NCI-H345 treated with DMSO at 0.1 percent for 48 hours (cell line): ENCODE data around the gene B4GALT2.

ENCODE experiments used
- DNase-seq: peaks from one replicate; lab custom pipeline; 2025; ENCODE audit not compliant: unreplicated experiment; lab: John Stamatoyannopoulos, UW

Gene B4GALT2

DNA sequence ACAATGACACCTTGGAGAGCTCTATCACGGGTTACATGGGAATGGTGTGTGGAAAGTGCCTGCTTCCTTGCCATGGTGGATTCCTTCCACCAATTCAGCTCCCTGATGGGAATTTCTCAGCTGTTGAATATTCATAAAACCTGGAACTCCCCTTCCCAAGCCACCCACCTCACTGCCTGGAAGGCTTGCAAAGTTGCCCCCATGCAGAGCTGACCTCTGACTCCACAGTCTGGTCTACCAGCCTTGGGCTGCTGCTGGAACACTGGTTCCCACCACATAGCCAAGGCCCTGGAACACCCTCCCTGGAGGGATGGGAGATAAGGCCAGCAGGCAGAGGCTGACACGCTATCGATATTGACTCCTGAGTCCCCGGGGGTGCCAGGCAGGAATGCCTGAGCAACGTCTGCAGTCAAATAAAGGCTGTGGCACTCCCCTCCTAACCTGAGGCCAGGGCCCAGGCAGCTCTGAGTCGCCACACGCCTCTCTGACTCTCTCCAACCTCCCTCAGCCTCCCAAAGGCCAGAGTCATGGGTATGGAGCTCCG is 21.2 kb downstream of the B4GALT2 start:
- no peak for DNase-seq

DNA sequence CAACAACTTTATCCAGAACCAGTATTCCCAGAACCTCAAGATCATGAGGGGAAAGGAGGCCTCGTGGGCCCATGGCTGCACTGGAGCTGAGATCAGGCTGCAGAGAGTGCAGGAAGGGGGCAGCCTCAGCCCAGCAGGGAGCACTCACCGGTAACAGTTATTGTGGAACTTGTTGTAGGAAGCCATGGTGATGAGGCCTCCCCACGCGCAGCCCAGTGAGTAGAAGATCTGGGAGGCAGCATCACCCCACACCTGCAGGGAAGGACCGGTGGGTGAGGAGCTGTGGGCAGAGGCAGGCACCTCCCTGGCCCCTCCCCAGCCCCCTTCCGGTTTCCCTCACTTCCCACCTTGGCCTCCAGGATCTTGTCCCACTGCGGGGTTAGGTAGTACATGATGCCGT is 23.2 kb downstream of the B4GALT2 start:
- no peak for DNase-seq

DNA sequence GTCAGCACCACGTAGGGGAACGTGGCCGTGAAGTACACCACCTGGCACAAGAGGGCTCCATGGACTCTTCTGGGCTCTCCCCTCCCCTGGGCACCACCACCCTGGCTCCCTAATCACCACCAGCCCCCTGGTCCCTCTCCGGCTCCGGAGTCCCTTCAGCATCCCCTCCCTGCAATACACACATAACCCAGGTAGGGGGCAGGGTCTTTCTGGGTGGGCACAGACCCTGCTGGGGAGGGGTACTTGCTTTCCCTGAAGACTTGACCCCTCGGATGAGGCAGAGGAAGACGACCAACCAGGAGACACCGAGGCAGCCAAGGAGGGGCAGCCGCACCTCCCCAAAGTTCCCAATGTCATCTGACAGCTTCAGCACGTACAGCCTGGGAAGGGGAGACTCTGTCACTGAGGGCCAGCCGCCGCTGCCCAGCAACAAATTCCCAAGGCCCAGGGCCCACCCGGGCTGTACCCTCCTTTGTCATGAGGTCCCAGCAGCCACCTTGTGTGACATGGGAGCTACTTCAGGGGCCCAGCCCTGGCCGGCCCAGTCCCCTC is 23.7 kb downstream of the B4GALT2 start:
- DNase-seq, result no peak

DNA sequence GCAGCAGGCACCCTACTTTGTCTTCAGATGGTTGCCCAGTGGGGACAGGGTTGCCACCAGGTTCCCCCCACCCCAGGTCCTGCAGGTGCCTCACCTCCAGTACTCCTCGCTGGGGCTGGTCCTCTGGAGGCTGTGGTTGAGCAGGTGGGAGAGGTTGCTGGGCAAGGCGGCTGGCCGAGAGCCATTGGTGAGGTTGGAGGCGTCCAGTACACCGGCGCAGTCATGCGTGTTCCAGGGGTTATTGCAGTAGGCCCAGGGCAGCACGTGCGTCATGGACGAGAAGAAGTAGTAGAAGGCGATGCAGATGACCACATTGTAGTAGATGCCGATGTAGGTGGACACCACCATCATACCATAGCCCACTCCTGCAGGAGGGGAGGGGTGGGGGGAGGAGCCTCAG is 29.2 kb downstream of the B4GALT2 start:
- no peak for DNase-seq

DNA sequence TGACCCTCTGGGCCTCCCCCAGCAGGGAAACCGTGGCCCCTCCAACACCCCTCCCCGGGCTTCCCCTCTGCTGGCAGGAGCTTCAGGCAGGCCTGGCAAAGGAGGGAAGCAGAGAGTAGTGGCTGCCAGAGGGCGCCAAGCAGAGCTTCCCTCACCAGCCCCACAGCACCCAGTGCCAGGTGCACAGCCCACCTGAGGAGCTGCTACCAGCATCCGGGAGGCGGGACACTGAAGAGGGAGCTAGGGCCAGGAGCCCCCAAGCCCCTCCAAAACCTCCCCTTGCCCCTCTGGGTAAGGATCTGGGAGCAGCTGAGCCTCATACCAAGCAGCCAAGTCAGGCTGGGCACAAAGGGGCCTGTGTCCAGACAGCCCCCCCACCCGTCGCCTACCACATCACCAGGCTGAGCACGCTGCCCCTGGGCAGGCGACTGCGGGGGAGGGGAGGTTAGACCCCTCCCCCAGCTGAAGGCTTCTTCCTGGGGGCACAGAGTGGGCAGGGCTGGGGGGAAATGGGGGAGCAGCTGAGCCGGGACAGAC is 32.0 kb downstream of the B4GALT2 start:
- no peak for DNase-seq

DNA sequence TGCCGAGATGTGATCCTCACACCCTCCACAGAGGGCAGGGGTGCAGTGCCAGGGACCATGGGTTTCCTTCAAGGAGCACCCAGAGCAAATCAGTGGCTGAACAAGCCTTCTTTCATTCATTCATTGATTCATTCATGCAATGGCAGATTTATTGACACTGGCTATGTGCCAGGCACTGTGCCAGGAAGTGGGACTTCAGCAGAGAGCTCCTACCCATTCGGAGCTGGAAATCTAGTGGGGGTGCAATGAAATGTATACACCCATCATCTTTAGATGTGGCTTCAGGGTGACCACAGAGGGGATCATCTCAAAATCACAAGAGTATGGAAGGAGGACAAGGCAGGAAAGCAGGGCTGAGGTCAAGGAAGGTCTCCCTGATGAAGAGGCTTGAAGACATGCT is 33.4 kb downstream of the B4GALT2 start:
- no peak for DNase-seq

DNA sequence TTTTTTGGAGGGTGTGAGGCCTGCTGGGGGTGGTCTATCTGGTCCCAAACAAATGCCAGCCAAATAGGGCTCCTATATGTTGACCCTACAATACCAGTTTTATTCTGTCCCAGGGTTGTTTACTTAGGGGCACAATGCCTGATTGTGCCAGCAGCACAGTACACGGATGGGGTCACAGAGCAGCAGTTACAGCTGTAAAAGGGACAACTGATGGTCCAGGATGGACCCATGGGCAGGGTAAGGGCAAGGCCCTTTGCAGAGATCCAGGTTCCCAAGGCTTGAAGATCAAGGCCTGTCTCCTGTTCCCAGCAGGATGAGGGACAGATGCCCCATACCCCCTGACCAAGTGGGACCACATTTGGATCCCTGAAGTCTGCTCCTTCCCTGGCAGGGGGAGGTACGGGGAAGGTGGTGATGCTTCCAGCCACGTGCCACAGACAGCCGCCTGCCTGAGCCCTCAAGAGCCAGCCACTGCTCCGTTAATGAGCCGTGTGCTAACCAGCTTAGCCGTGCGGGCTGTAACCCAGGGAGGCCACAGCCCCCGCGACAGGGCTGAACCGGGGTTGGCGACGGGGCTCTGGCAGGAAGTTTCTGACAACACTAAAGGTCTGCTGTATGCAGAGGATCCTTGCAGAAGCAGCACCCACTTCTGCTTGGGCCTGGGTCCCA is 34.1 kb downstream of the B4GALT2 start:
- DNase-seq, result no peak

DNA sequence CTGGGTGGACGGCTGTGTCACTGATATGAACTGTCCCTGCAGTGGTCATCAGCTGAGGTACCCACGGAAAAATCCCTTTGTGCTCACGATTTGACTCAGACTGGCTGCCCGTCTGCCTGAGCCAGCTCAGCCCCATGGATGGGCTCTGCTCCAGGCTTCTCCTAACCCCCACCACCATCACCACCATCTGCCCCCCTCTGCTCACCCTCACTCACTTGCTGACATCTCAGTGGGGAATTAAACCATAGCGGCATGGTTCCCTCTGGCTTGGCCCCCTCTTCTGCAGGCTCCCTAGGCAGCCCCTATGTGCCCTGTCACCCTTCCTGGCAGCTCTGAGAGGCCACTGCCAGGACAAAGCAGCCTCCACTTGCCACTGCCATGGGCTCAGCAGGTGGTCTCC is 34.9 kb downstream of the B4GALT2 start:
- no peak for DNase-seq

DNA sequence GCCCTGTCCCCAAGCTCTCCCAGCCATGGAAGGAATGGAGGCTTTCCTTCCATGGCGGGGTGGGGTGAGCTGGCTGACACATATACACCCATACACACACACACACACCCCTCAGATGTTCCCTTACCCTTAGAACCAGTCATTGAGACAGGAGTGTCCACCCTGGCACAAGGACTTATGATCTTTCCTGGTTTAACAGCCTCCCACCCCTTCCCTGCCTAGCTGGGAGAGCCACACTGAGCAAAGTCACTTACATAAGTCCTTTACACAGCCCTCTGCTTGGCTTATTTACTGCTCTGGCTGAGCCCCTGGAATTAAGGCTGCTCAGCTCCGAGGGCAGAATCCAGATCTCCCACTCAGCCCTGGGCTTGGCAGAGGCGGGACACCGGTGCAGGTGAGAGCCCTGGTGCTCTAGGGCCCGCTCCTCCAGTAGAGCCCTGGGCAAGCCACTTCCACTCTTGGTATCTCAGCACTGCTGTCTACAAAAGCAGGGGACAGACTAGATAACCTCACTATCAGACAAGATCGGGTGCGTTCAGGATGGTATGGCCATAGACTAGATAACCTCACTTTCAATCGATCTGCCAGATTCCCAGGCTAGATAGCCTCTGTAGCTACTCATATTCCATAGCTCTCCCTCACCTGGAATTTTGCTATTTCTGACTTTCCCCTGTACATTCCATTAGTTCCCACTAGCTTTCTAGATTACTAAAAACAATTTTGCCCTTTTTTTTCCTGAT is 35.5 kb downstream of the B4GALT2 start:
- DNase-seq, result no peak

DNA sequence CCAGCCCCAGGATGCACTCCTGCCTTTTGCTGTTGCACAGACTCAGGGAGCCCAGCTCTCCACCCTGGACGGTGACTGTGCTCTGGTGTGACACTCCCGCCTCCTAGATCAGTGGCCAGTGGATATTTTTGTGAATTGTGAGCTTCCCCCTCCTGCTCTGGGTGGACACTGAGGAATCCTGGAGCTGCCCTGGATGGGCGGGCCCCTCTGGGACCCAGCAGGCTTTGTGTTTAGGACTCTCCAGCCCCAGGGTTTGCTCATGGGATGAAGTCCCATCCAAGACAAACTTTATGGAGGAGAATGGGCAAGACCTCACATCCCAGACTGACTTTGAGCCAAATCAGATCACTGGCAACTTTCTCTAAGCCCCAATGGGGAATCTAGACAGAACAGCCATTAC is 36.2 kb downstream of the B4GALT2 start:
- DNase-seq, result no peak

DNA sequence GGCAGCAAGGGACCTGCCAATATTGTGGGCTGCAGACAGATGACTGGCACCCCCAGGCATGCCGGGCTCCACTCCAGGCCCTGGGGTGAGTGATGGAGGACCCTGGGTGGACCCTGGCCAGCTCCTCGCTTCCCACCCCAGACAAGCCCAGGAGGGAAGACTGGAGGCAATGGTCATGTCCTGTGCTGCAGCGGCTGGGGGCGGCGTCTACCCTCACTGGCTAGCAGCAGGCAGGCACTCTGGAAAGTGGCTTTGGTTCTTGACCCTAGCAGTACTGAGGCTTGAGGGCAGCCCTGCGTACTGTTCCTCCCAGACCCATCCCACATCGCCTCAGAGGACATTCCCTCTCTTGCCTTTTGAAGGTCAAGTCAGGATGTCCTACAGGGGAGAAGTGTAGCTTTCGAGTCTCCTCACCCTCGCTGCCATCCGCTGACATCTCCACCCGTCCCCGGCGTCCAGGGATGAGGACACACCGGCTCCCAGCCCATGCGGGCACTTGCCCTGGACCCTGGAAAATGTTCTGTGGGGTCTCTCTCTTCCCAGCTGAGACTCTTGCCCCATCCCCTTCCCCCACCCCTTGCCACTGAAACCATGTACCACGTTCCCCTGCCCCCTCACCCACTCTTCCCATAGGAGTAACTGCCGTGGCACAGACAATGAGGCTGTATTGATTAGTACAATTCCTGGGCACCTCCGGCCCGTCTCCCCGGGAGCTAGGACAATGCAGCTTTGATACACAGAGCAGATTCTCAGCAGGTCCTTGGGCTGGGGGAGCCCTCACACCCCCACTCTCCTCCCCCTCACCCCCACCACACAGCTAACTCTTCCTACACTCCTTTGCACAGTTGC is 37.3 kb downstream of the B4GALT2 start:
- no peak for DNase-seq

DNA sequence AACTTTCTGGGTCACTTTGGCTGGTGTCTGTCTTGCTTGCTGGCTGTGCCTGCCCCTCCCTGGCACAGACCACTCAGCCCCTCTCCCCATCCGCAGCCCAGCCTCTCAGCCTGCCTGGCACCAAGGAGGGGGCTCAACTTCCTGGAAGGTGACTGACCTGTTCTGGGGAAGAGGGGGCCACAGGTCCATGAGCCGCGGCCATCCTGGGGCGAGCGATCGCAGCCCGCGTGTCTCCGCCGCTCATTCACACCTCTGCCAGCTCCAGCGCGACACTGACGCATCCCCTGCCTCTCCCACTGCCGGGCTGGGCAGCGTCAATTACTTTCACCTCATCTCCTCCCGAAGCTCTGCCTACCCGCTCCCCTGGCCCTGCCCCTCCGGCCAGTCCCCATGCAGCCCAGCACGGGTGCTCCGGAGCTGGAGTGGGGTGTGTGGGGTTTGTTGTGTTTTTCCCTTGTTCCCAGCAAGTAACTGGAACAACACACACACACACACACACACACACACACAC is 37.9 kb downstream of the B4GALT2 start:
- DNase-seq, result no peak

DNA sequence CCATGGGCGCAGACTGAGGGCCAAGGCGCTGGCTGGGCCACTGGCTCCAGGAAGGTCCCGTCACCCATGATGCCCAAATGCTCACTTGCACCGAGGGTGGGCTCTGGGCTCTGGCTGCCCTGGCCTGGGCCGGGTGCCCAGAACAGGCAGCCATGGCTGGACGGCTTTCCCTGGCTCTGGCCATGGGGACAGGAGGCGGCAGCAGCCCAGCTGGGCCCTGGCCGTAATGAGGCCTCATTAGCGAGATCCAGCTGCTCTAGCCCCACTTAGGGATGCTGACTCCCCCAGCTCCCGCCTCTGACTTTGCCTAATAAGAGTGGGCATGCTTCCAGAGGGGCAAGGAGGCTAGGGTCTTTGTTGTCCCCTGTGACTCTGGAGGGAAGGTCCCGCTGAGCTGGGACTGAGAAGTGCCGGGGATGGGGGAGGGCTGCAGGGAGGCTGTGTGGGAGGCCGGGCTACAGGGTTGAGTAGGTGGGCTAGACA is 40.5 kb downstream of the B4GALT2 start:
- no peak for DNase-seq

DNA sequence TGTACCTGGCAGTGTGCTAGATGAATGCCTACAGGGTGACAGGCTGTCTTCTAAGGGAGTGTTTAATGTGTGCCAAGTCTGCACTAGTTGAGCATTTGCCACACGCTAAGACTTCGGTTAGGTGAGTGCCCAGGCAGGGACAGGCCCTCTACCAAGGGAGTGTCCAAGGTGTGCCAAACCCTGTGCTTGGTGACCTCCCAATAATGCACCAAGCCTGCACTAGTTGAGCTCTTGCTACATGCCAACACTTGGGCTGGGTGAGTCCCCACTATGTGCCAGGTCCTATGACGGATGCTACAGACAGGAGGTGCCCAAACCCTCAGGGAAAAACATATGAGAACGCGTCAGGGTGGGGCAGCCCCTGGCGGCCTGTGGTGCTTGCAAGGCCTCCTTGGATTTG is 41.5 kb downstream of the B4GALT2 start:
- no peak for DNase-seq

DNA sequence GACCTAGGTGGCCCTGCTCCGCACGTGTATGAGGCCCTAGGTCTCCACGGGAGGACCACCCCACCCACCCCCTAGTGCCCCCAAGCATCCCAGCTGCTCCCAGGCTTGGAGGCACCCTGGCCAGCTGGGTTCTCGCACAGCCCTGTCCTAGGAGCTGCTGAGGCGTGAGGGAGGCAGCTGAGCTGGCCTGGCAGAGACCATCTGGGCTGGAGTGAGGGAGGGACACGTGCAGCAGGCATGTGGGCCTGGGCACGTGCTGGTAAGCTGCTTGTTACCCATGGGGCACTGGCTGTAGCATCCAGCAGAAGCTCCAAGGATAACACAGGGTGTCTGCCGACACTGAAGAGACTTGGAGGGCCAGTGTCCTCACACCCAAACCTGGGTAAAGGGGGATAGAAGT is 42.1 kb downstream of the B4GALT2 start:
- DNase-seq, result no peak

DNA sequence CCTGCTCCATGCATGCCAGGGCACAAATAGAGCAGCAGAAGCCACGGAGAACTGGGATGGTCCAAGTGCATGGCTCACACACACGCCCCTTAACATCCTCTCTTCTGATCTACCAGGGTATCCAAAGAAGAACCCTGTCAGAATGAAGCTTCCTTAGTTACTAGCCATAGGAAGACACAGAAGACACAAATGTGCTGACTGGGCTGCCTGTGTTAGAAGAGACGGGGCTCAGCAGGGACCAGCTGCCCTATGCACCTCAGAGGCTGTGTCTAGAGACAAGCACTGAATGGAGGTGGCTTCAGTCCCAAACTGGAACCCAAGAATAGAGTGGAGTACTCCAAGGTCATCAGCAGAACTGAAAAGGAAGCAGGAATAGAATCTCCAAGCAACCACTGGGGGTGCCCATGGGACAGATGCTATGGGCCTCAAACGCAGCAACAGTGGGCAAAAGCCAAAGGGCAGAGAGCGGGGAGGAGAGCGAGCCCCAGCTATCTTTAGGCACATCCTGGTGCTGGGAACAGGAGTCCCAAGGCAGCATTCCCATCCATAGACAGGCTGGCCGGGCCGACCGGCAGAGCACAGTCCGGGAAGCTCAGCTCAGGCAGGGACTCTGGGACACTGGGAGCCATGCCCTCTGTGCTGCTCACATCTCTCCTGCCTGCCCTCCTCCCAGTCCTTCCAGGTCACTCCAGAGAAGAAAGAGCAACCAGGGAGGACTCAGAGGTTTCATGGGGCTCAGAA is 42.7 kb downstream of the B4GALT2 start:
- DNase-seq, result no peak

DNA sequence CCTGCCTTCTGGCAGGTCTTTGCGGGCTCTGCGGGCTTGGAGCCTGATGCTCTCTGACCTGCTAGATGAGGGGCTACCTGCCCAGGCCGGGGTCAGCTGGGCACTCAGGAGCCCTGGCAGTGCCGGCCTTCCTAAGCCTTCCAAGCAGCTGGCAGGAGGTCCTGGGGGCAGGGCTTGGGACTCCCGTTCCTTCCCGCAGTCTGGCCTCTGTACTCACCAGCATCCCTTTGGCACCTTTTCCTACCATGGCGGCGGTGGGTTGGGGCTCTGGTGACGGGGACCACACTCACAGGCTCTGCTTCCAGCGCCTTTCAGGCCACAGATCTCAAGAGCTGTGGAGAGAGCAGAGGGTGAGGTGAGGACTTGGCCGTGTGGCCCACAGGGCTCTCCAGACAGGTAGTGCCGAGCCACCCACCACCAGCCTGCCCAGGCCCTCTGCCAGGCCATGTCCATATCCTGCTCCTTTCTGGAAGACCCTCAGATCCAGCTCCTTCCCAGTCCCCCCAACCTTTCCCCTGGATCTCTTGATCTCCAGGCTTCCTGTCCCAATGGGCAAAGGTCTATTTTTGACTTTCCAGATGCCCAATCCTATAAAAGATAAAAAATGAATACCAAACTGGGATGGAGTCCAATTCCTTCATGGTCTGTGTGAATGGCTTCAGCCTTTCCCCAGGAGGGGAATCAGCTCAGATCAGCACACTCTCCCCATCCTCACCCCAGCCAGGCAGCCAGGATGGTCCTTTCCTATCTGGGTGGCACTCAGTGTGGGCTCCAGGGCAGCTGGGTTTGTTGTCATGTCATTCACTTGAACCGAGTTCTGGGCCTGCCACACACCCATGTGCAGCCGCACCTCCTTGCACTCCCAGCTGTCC is 45.3 kb downstream of the B4GALT2 start:
- DNase-seq, result no peak

DNA sequence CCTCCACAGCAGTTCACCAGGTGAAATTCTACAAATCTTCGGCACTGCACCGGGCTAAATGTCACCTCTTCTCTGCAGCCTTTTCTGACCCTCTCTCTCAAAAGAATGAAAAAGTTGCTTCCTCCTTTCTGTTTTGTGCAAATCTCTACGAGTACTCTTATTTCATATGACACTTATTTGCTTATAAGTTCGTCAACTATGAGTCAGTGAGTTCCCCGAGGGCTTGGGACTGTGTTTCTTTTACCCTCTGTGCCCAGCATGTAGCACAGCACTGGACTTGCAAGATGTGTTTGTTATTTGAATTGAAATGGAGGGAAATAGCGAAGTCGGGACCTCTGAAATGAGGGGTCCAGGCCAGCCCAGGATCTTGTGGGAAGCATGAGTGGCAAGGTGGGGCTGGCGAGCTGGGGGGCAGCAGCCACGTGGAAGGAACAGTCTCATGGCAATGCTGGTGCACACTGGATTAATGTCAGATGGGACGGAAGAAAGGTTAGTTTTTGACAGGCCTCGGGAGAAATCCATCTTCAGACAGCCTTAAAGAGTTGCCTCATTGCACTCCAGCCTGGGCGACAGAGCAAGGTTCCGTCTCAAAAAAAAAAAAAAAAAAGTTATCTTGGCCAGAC is 46.0 kb downstream of the B4GALT2 start:
- DNase-seq, result no peak

DNA sequence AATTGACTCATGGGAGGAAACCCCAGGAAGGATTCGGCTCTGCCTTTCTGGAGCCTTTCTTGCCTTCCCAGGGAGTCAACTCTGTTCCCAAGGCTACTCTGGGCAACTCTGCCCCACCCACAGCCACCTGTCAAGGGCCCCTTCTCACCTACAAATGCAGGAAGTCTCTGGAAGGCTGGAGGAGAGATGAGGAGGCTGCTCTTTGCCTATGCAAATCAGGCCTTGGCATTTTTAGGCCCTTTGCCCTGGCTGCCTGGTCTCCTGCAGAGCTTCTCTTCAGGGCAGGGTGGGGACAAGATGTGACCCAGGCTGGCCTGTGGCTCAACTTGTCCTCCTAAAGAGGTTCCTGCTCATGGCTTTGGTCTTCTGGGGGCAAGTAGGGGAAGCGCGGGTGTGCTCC is 46.8 kb downstream of the B4GALT2 start:
- DNase-seq, result no peak
